NCI-H1436 (cell line): ENCODE data around the gene YIPF6.
"Not testable (repeated sequence)": the region's sequence is repeated elsewhere in the genome, so short reads cannot be mapped to it uniquely, and the experiment has no call there.

Experiments used
- DNase-seq: peaks from one replicate; lab custom pipeline; 2025; lab: John Stamatoyannopoulos, UW

The YIPF6 gene

GRCh38 chrX:68498508-68499379, at the start of gene YIPF6:
Gene YIPF6 (plus strand): TSS chrX:68499051. CDS start chrX:68499067, 16 bp downstream.
- peak; percentile 73 for DNase-seq

GRCh38 chrX:68451720-68452119, 47.1 kb upstream of the YIPF6 start:
- no peak for DNase-seq

- DNase-seq, result no peak
Measured at GRCh38 chrX:68454476-68455150, 44.2 kb upstream of the YIPF6 start.

GRCh38 chrX:68455151-68455510, 43.7 kb upstream of the YIPF6 start:
- no peak for DNase-seq

GRCh38 chrX:68461093-68461492, 37.8 kb upstream of the YIPF6 start:
- no peak for DNase-seq

GRCh38 chrX:68461576-68461975, 37.3 kb upstream of the YIPF6 start:
- DNase-seq, result no peak

- DNase-seq, result no peak
Measured at GRCh38 chrX:68462197-68462596, 36.7 kb upstream of the YIPF6 start.

GRCh38 chrX:68462653-68463052, 36.2 kb upstream of the YIPF6 start:
- no peak for DNase-seq

GRCh38 chrX:68463880-68464279, 35.0 kb upstream of the YIPF6 start:
- no peak for DNase-seq

GRCh38 chrX:68464796-68465195, 34.1 kb upstream of the YIPF6 start:
- DNase-seq, result no peak

- DNase-seq, result no peak
Measured at GRCh38 chrX:68480969-68481368, 17.9 kb upstream of the YIPF6 start.

GRCh38 chrX:68486198-68486597, 12.7 kb upstream of the YIPF6 start:
- not testable (repeated sequence) for DNase-seq

- DNase-seq, result no peak
Measured at GRCh38 chrX:68487254-68487653, 11.6 kb upstream of the YIPF6 start.

- no peak for DNase-seq
Measured at GRCh38 chrX:68487924-68488323, 10.9 kb upstream of the YIPF6 start.

- DNase-seq, result no peak
Measured at GRCh38 chrX:68488657-68489056, 10.2 kb upstream of the YIPF6 start.

- no peak for DNase-seq
Measured at GRCh38 chrX:68490644-68491043, 8.2 kb upstream of the YIPF6 start.

- DNase-seq, result no peak
Measured at GRCh38 chrX:68492583-68492982, 6.3 kb upstream of the YIPF6 start.

GRCh38 chrX:68493776-68494175, 5.1 kb upstream of the YIPF6 start:
- not testable (repeated sequence) for DNase-seq

GRCh38 chrX:68498044-68498507, 775 bp upstream of the YIPF6 start:
- DNase-seq, result no peak

- DNase-seq, result no peak
Measured at GRCh38 chrX:68499543-68500504, 973 bp downstream of the YIPF6 start.

- no peak for DNase-seq
Measured at GRCh38 chrX:68503836-68504636, 5.2 kb downstream of the YIPF6 start.
